ENCODE results near the gene KIF27.
"Not testable (repeated sequence)": the region's sequence is repeated elsewhere in the genome, so short reads cannot be mapped to it uniquely, and the experiment has no call there.

KIF27 gene

GRCh38 chr9:83803941-83804340 lies 117.3 kb downstream of the KIF27 start:
- H3K9me3 ChIP-seq (ENCODE audit: severe bottlenecking); H3K27ac ChIP-seq; H3K27me3 ChIP-seq (ENCODE audit: insufficient read depth, low read depth, severe bottlenecking); DNase-seq; H3K4me3 ChIP-seq (ENCODE audit: low read depth, low read length): not testable (repeated sequence)
- peaks cover 15% of the 10 kb centered on the region for H3K36me3 ChIP-seq

GRCh38 chr9:83800236-83801033 lies 120.8 kb downstream of the KIF27 start:
- no peaks in the 10 kb centered on the region for H3K27me3 ChIP-seq (ENCODE audit: insufficient read depth, low read depth, severe bottlenecking)
- no peak overlapping the region for H3K4me3 ChIP-seq (ENCODE audit: low read depth, low read length)
- H3K36me3 ChIP-seq, result peaks cover 36% of the 10 kb centered on the region
- no peaks in the 10 kb centered on the region for H3K9me3 ChIP-seq (ENCODE audit: severe bottlenecking)
- DNase-seq, result no peak
- H3K27ac ChIP-seq, result no peak overlapping the region
- no peak for TF ChIP-seq CTCF (IDR thresholded peaks at IDR 0.05; ENCODE audit: low read depth, low read length)

- H3K4me3 ChIP-seq (ENCODE audit: low read depth, low read length), result no peak overlapping the region
- no peaks in the 10 kb centered on the region for H3K9me3 ChIP-seq (ENCODE audit: severe bottlenecking)
- no peak for DNase-seq
- TF ChIP-seq CTCF (IDR thresholded peaks at IDR 0.05; ENCODE audit: low read depth, low read length), result no peak
- H3K36me3 ChIP-seq, result peaks cover 41% of the 10 kb centered on the region
- H3K27me3 ChIP-seq (ENCODE audit: insufficient read depth, low read depth, severe bottlenecking), result no peaks in the 10 kb centered on the region
- no peak overlapping the region for H3K27ac ChIP-seq
Measured at GRCh38 chr9:83794051-83794450, 127.2 kb downstream of the KIF27 start.

- DNase-seq, result no peak
- Histone ChIP-seq H3K27ac (no peak overlapping the region), H3K4me3 (ENCODE audit: low read depth, low read length) (no peak overlapping the region)
Measured at GRCh38 chr9:83792746-83793145, 128.5 kb downstream of the KIF27 start.

More at GRCh38 chr9:83792746-83793145, 128.5 kb downstream of the KIF27 start:
- peaks cover 31% of the 10 kb centered on the region for H3K36me3 ChIP-seq
- H3K9me3 ChIP-seq (ENCODE audit: severe bottlenecking), result no peaks in the 10 kb centered on the region
- TF ChIP-seq CTCF (IDR thresholded peaks at IDR 0.05; ENCODE audit: low read depth, low read length), result no peak
- no peaks in the 10 kb centered on the region for H3K27me3 ChIP-seq (ENCODE audit: insufficient read depth, low read depth, severe bottlenecking)

Measured in WERI-Rb-1 (cell line).